PFSK-1 (cell line): ENCODE results near the gene FAHD1.

Experiments used
- FOXP2 ChIP-seq: optimal IDR thresholded peaks from 2 replicates; pipeline ENCODE3; 2011; ENCODE audit warnings: borderline replicate concordance, control low read depth, inconsistent platforms; ENCODE audit not compliant: insufficient read depth; ENCODE audit errors: extremely low read length, extremely low read depth
- POLR2AphosphoS5 ChIP-seq: IDR thresholded peaks from 2 replicates; pipeline ENCODE4 v1.6.1; 2012; ENCODE audit warnings: low read depth, mild to moderate bottlenecking, control low read depth, low read length, moderate library complexity
- REST ChIP-seq, 2 experiments: IDR thresholded peaks; 2 replicates each; pipeline versions ENCODE4 v1.6.1 to v1.8.0; 2011 to 2012; ENCODE audit warnings: low read depth in 2 of 2, low read length in 2 of 2, control low read depth in 1 of 2, inconsistent platforms in 1 of 2, mild to moderate bottlenecking in 1 of 2, moderate library complexity in 1 of 2; ENCODE audit not compliant: insufficient read depth in 1 of 2
- SIN3A ChIP-seq: IDR thresholded peaks from 2 replicates; pipeline ENCODE4 v1.6.1; 2012; ENCODE audit warnings: mild to moderate bottlenecking, low read length, moderate library complexity, borderline replicate concordance; ENCODE audit not compliant: insufficient read depth
- TAF1 ChIP-seq: IDR thresholded peaks from 2 replicates; pipeline ENCODE4 v1.6.1; 2012; ENCODE audit warnings: low read length, control low read depth, borderline replicate concordance; ENCODE audit not compliant: insufficient read depth

FAHD1 gene

GRCh38 chr16:1816396-1817275, 10.4 kb upstream of the FAHD1 start:
- no peak for TF ChIP-seq POLR2AphosphoS5

DNA sequence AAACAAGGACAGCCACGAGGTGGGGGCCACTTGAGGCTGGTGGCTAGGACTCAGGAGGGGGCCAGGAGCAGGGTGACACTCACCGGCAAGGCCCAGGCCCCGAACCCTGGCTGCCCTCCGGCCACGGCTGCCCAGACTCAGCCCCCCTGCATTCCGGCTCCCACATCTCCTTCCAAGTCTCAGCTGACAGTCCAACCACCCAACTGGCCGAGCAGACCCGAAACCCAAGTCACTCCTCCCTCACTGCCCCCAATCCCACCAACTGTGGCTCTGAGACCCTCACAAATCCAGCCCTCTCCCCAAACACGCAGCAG, 9.8 kb upstream of the FAHD1 start:
- TF ChIP-seq FOXP2 (no peak), REST (IDR thresholded peaks at IDR 0.05; ENCODE audit: insufficient read depth in 1 of 2, low read depth in 2 of 2, low read length in 2 of 2) (no peak), TAF1 (no peak), POLR2AphosphoS5 (no peak), SIN3A (no peak)

DNA sequence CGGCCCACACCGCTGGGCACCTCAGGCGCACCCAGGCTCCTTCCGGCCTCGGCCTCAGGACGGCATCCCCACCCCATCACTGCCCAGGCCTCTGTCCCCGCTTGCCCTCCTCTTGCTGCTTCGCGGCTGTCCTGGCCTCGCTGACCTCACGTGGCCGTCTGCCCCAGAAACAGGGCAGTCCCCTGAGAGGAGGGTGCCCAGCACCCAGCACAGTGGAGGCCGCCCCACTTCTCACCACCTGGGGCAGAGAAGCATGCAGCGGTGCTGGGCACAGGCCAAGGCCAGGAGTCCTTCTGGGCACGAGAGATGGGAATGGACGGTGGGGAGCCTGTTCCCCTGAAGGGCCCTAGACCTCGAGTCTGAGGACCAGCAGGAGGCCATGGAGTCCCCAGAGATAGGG, 9.3 kb upstream of the FAHD1 start:
- TF ChIP-seq FOXP2 = no peak
- TF ChIP-seq SIN3A = no peak
- TF ChIP-seq REST (IDR thresholded peaks at IDR 0.05; ENCODE audit: insufficient read depth in 1 of 2, low read depth in 2 of 2, low read length in 2 of 2) = no peak
- no peak for TF ChIP-seq POLR2AphosphoS5
- TF ChIP-seq TAF1 = no peak

GRCh38 chr16:1818204-1818872, 8.7 kb upstream of the FAHD1 start:
- TF ChIP-seq FOXP2 = no peak
- TF ChIP-seq TAF1 = no peak
- TF ChIP-seq REST (IDR thresholded peaks at IDR 0.05; ENCODE audit: insufficient read depth in 1 of 2, low read depth in 2 of 2, low read length in 2 of 2) = no peak
- TF ChIP-seq POLR2AphosphoS5 = no peak
- no peak for TF ChIP-seq SIN3A

DNA sequence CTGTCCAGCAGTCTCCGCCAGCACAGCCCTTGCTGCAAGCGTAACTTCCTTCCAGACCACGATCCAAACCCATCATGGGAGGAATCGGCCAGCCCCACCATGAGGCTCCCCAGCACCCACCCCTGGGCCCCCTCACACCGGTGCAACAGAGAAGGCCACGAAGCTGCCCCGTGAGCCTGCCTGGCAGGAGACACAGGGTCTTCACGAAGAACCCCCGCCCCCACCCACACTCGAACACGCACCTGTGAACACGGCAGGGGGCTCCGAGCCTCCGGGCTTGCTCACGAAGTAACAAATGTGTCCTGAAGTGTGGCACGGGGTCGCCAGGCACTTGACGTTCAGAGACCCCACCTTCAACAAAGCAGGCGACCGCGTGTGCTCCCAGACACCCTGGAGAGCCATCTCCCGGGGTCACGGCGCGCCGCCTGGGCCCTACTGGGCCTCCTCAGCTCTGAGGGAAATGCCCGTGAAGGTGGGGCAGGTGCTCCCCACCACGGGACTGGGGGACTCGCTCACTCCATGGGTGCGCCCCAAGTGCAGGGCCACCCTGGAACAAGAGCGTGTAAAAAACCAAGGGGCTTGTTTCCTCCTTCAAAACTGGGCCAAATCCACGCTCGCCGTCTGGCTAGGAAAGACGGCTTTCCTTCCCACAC, 8.0 kb upstream of the FAHD1 start:
- no peak for TF ChIP-seq REST (IDR thresholded peaks at IDR 0.05; ENCODE audit: insufficient read depth in 1 of 2, low read depth in 2 of 2, low read length in 2 of 2)
